H1 (cell line): ENCODE measurements around the gene GRAP. TPM values are rescaled to one million over a fixed set of nuclear protein-coding genes. Genes with fewer than 3 reads are reported as not detected.

Experiments used
- CEBPB ChIP-seq: IDR thresholded peaks from 2 replicates; pipeline ENCODE4 v1.6.1; 2012; ENCODE audit warnings: low read depth, low read length
- CREB1 ChIP-seq: IDR thresholded peaks from 2 replicates; pipeline ENCODE4 v1.6.1; 2012; ENCODE audit warnings: inconsistent platforms
- FOSL1 ChIP-seq: IDR thresholded peaks from 2 replicates; pipeline ENCODE4 v1.6.1; 2011; ENCODE audit warnings: mild to moderate bottlenecking, low read depth, low read length, moderate library complexity; ENCODE audit not compliant: insufficient read depth
- GTF2F1 ChIP-seq: IDR thresholded peaks from 2 replicates; pipeline ENCODE4 v1.6.1; 2012; ENCODE audit warnings: low read depth, low read length, improper control_type of control experiment, borderline replicate concordance
- POU5F1 ChIP-seq: IDR thresholded peaks from 2 replicates; pipeline ENCODE4 v1.6.1; 2011; ENCODE audit warnings: low read depth, mild to moderate bottlenecking, low read length, moderate library complexity
- RNF2 ChIP-seq: fragments of 200-900, 300-1000 bp; sonication (generic); IDR thresholded peaks from 2 replicates; pipeline ENCODE4 v1.7.1; 2016; ENCODE audit warnings: borderline replicate concordance, low read depth, mild to moderate bottlenecking, antibody characterized with exemption, low read length; ENCODE audit not compliant: poor library complexity, severe bottlenecking; ENCODE audit errors: missing control alignments
- SRF ChIP-seq: IDR thresholded peaks from 2 replicates; pipeline ENCODE4 v1.6.1; 2011; ENCODE audit warnings: mild to moderate bottlenecking, low read depth, low read length, moderate library complexity
- polyA plus RNA-seq, 7 experiments: library from polyadenylated mRNA; depleted of rRNA in 3 of 7; stranded (reverse) in 5 of 7; unstranded in 2 of 7; fragments of >200 nt in 5 of 7; fragments of 200-250 nt in 2 of 7; gene quantifications; 1 replicate in 5 of 7; 2 replicates in 1 of 7; 4 replicates in 1 of 7; pipeline versions ENCODE4 v1.2.1 to v1.2.3, GENCODE V29; 2011 to 2013; ENCODE audit warnings: missing spikeins in 2 of 7, mixed read lengths in 2 of 7
- total RNA-seq: library from RNA; stranded (reverse); fragmentation: NEBNext Ultra II Directional; extraction: Animal tissue kit (Norgen Biotek cat#: 25700); gene quantifications from 2 replicates; pipeline ENCODE4 v1.2.1, GENCODE V29; 2021

The GRAP gene
- total and polyA plus RNA-seq, 2 of the 8 experiments (the other 6 are each of a cell fraction or from before 2014, with no cell fraction given): 0.18 to 0.24 TPM

DNA sequence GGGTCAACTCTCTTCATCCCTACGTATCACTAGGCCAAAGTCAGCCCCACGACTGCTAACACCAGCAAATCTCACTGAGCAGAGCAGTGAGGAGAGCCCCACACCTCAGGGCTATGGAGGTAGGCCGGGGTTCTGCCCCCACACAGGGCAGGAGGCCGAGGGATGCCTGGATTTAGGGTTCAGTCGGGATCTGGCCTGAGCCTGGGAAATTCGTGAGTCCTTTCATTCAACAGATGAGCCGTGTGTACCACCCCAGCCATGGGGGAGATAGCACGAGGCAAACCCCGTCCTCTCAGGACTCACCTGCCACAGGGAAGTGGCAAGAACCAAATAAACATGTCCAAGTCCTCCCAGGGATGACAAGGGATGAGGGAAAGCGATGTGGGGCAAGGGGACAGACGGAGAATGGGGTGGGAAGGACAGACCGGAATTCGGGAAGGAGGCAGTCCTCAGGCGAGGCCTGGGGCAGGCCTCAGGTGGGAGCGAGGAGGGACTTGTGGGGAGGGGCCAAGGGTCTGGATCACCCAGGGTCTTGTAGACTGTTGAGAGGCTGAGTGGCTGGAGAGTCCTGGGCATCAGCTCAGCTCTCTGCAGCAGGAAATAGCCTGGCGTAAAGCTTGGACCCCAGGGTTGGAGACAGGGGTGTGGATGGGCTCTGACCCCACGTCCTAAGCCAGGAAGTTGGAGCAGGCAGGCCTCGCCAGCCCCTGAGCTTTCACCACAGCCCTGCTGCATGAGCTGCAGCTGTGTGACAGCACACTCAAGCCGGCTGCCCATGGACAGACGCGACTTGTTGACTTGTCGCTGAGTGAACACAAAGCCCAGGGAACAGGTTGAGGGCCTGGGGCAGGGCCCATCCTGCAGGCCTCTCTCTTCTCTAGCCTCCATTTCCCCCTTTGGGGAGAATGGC is 34.3 kb downstream of the GRAP start (continued):
- TF ChIP-seq SRF (no peak), RNF2 (no peak), CREB1 (no peak), GTF2F1 (no peak), FOSL1 (no peak), POU5F1 (no peak), CEBPB (no peak)
